ENCODE measurements around the gene ALOX5AP.

DNA sequence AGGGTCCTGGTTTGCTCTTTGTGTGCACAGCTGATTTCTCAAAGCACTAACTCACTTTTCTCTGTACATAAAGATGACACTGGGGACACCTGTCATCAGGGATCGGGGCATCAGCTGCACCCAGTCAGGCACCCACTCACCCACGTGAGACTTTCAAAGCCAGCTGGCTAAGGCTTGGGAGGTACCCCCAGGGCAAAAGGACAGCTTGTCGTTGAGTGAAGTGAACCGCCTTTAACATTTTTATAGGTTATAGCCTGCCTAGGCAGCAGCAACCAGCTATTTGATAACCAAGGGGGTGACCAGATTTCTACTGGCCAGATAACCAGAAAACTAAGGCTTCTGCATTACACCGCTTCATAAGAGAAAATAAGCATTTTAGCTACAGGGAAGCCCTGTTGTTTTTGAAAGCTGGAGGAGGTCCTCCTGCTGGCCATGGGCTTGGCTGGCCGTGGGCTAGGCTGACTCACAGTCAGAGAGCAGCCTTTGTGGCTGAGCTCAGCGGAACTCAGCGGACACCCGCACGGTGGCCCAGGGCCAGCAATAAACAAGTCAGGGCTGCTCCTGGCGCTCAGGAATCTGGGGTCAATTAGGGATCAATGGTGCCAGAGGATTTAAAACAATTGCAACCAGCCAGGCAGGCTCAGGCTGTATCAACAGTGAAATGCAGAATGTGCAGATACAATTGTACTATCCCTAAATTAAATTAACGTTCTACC is 57.1 kb downstream of the ALOX5AP start:
- TF ChIP-seq, protein P1, sequence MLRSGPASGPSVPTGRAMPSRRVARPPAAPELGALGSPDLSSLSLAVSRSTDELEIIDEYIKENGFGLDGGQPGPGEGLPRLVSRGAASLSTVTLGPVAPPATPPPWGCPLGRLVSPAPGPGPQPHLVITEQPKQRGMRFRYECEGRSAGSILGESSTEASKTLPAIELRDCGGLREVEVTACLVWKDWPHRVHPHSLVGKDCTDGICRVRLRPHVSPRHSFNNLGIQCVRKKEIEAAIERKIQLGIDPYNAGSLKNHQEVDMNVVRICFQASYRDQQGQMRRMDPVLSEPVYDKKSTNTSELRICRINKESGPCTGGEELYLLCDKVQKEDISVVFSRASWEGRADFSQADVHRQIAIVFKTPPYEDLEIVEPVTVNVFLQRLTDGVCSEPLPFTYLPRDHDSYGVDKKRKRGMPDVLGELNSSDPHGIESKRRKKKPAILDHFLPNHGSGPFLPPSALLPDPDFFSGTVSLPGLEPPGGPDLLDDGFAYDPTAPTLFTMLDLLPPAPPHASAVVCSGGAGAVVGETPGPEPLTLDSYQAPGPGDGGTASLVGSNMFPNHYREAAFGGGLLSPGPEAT (IDR thresholded peaks at IDR 0.05; ENCODE audit: low read depth): no peak
- TF ChIP-seq PML (IDR thresholded peaks at IDR 0.05; ENCODE audit: low read length) (no peak), TARDBP (IDR thresholded peaks at IDR 0.05; ENCODE audit: borderline replicate concordance) (no peak)

All from GM12878 (cell line).